ENCODE results near the gene EPHA8.

Gene EPHA8

DNA sequence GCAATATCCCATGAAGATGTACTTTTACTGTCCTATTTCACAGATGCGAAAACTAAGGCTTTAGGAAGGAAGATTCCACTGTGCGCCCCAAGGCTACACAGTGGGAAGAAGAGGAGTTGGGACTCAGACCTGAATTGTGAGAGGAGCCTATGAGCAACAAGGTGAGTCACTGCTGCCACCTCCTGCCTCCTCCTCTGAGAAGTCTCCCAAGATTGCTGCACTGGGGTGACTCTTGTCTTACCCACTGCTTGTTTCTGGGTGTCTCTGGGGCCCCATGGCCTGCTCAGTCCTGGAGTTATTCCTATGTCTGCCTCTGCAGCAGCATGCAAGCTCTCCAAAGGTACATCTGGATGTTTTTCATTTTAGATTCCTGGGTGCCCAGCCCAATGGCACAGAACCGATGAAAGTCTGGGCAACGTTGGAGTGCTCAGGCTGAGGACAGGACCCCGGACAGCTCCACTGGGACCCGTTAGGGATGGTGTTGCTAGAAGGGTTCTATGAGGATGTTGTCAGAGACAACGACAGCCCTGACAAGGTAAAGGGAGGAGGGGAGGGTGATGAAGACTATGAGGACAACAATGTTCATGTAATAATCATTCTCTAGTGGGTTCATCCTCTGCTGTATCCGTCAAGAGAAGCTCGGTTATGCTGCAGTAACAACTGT lies 62.1 kb downstream of the EPHA8 start:
- DNase-seq = no peak

DNA sequence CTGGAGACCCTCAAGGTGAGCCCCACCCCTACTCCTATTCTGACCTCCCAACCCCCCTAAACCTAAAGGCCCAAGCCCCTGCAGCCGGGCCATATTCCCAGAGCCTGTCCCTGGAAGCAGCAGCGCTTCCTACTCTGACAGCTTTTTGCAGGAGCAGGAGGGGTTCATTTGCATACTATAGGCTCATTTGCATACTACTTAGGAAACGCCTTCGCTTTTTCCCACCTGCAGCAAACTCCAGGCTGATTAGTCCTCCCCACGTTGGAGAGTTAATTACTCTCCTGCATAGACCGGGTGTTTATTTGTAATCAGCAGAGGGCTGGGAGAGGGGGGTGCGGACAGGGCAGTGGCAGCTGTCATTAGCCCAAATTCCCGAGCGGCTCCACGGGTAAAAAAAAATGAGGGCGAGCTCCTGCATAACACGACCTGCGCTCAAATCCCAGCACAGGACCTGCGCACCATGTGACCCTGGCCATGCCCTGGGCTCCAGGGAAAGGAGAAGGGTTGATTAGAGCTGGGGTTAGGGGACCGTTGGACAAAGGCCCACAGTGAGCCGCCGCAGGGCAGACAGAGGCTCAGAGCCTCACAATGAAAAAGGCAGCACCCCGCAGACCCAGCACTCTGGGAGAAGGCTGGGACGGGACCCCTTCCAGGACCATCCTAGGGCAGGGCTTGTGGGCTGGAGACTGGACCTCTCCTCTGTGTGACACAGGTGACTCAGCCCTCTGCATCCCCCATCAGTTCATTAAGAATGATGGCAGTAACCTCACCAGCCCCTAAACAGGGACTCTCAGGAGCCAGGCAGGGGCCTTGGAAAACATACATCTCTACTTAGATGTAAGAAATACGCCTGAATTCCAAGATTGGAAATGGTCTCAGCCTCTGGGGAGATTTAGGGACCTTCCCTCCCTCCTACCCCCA lies 63.2 kb downstream of the EPHA8 start:
- no peak for DNase-seq

- no peak for DNase-seq
These were observed 64.0 kb downstream of the EPHA8 start for GRCh38 chr1:22627331-22627730.

GRCh38 chr1:22628698-22629444 lies 65.6 kb downstream of the EPHA8 start:
- DNase-seq = no peak

- DNase-seq = no peak
These were observed 66.6 kb downstream of the EPHA8 start for GRCh38 chr1:22629886-22630285.

DNA sequence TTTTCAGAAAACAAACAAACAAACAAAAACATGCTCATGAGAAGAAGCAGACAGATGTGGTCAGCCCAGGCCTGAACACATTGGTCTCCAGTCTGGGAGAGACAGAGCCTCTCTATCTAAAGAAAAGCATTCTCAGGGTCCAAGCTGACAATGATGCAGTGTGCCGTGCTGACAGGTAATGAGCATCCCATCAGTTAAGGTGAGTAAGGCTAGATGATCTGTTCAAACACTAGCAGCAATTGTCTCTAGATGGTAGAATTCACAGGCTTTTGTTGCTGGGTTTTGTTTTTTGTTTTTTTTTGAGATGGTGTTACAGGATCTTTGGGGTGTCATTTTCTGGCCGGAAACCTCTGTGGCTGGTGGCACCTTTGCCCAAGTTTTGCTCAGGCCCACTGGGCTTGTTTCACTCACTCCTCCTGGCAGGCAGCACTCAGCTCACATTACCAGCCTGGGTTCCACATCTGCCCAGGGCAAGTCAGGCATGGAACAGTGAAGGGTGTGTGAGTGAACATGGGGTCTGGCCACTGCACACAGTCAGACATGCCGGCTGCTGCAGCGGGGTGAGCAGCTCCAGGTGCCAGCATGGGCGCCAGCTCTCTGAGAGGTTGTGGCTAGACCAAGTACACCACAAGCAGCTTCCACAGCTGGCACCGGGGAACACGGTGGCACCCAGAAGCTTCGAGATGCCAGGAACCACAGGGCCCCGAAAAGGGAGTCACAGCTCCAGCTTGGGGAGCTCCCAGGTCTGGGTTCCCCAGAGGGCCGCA lies 70.6 kb downstream of the EPHA8 start:
- no peak for DNase-seq

DNA sequence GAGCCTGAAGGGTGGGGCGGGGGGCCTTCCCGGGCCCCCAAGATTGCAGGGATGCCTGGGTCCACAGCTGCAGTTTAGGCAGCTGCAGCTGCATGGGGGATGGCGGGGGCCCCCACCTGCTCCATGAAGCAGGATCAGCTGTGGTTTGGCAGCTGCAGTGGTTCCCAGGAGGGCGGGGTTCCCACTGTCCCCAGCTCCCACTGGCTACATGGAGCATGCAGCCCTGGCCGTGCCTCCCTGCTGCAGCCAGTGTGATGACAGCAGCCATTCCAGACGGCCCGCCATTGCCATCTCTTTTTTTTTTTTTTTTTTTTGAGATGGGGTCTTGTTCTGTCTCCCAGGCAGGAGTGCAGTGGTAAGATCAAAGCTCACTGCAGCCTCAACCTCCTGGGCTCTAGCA lies 72.1 kb downstream of the EPHA8 start:
- no peak for DNase-seq

GRCh38 chr1:22636353-22636752 lies 73.1 kb downstream of the EPHA8 start, which contains the start of gene C1QA:
Gene C1QA, plus strand, starts transcription at chr1:22636628. Its CDS starts 989 bp downstream, at chr1:22637617.
- no peak for DNase-seq

DNA sequence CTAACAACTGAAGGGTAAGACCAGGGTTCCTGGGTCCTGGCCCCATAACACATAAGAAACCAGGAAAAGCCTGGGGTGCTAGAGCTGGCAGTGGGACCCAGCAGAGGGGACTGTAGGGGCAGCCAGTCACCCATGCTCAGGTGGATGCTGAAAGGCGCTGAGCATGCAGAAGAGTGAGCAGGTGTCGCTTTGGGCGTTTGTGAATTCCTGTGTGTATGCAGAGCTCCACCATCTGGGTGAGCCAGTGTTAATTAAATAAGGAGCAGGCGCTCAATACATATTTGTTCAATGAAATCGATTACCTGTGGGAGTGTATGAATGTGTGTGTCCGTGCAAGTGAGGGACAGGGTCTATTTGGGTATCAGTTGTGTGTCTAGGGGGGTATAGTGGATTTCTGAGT lies 73.6 kb downstream of the EPHA8 start:
- DNase-seq = no peak

DNA sequence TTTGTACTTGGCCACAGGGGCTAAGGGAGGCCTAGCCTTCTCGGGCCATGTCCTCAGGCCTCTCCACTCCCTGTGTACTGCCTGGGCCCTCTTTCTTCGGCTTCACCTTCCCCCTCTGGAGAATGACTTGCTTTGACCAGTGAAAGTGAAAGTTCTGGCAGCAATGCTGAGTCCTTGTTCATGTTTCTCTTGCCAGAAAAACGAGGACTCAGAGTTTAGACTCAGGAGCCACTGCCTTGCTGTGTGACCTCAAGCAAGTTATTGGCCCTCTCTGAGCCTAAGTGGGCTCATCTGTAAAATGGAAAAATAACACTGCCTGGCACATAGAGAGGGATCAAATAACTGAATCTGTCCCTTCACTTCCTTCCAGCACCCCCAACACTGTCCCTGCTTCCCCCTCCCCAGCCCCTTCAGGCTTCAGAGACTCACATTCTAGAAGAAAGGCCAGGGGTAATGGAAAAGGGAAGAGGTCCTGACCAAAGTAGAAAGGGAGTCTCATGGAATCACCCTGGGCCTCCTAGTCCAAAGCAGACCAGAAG lies 74.7 kb downstream of the EPHA8 start:
- DNase-seq = no peak

DNA sequence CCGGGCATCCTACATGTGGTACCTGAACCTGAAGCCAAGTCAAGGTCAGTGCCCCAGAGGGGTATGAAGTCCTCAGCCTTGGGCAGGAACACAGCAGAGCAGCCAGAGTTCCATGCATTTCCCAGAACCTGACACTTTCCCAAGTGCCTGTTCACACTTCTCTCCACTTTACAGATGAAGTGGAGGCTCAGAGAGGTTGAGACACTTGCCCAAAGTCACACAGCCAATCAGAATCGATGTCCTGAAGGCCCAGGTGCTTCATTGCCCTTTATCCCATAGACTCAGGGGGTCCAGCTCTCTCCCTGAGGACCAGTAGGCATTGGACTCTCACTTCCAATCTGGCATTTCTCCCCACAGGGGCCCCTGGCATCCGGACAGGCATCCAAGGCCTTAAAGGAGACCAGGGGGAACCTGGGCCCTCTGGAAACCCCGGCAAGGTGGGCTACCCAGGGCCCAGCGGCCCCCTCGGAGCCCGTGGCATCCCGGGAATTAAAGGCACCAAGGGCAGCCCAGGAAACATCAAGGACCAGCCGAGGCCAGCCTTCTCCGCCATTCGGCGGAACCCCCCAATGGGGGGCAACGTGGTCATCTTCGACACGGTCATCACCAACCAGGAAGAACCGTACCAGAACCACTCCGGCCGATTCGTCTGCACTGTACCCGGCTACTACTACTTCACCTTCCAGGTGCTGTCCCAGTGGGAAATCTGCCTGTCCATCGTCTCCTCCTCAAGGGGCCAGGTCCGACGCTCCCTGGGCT lies 75.4 kb downstream of the EPHA8 start:
- no peak for DNase-seq

DNA sequence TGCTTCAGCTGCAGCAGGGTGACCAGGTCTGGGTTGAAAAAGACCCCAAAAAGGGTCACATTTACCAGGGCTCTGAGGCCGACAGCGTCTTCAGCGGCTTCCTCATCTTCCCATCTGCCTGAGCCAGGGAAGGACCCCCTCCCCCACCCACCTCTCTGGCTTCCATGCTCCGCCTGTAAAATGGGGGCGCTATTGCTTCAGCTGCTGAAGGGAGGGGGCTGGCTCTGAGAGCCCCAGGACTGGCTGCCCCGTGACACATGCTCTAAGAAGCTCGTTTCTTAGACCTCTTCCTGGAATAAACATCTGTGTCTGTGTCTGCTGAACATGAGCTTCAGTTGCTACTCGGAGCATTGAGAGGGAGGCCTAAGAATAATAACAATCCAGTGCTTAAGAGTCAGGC lies 76.0 kb downstream of the EPHA8 start:
- DNase-seq = no peak

GRCh38 chr1:22641247-22641646 lies 78.0 kb downstream of the EPHA8 start:
- no peak for DNase-seq

DNA sequence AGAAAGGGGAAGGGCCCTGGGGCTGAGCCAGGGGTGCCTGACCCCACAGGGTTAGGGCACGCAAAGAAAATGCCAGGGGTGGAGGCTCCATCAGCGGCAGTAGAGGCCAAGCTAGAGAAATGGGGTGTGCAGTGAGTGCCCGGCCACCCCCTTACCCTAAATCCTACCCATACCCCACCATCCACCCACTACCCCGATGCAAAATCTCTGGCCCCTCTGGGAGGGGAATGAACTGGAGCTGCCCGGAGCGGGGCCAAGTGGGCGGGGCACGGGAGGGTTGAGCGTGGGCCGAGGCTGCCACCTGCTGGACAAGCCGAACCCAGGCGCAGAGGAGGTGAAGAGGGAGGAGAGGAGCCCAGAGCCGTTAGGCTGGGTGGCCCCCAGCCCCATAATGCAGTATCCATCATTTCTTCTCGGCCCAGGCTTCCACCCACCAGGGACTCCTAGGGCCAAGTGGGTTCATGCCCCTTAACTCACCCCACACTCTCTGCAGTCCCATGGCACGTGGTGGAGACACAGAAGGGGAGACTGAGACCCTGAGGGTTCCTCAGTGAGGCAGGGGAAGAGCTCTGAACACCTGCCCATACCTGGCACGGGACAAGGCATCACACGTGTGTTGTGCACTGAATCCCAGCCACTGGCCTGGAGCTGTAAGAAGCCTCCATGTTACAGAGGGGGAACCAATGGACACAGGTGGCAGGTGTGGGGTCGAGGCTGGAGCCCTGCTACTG lies 78.8 kb downstream of the EPHA8 start:
- DNase-seq = peak; percentile 82 to 84

DNA sequence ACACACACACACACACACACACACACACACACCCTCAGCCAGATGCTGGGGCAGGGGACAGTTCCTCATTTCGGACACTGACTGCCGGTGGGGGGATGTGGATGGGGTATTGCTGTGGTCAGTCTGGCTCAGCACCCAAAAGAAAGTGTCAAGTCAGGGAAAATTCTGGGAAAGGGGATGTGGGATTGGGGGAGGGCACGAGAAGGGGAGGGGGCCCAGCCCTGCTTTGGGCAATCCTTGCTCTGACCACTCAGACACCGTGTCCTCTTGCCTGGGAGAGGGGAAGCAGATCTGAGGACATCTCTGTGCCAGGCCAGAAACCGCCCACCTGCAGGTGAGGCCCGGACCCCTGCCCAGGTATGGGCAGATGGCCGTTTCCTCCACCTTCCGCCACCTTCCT lies 80.1 kb downstream of the EPHA8 start, which contains the start of gene C1QC:
Gene C1QC (plus strand): TSS at position 253 of the 400 bp plus-strand sequence. CDS start 391 bp downstream, outside the sequence.
- no peak for DNase-seq

DNA sequence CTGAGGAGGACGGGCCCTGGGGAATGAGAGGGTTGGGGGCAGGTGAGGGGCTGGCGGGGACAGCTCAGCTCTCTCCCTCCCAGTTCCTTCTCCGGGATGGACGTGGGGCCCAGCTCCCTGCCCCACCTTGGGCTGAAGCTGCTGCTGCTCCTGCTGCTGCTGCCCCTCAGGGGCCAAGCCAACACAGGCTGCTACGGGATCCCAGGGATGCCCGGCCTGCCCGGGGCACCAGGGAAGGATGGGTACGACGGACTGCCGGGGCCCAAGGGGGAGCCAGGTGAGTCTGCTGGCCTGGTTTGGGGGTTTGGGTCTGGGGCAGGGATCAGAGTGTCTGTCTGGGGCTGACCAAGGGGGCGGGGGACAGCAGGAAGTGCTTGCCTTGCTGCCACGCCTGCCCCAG lies 80.6 kb downstream of the EPHA8 start:
- DNase-seq = no peak

DNA sequence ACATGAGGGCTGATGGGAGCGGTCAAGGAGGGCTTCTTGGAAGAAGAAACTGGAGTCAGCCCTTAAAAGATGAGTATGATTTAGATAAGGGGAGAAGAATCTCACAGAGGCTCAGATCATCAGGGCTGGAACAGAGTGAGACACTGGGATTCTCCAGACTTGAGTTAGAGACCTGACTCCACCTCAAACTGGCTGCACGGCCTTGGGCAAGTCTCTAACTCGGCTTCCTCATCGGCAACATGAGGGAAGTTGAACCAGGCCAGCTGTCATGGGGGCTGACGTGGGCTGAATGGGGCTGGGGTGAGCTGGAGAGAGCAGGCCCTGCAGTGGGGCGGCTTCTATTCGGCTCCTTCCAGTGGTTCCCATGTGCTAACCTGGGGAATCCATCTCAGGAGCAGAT lies 82.6 kb downstream of the EPHA8 start:
- no peak for DNase-seq

- DNase-seq = no peak
These were observed 83.1 kb downstream of the EPHA8 start for GRCh38 chr1:22646384-22646783.

GRCh38 chr1:22650089-22650693 lies 86.9 kb downstream of the EPHA8 start:
- no peak for DNase-seq
